NCI-H2107 treated with DMSO at 0.1 percent for 48 hours (cell line): ENCODE results near the gene GRK4.

Experiments
- DNase-seq: peaks from one replicate; lab custom pipeline; 2025; ENCODE audit not compliant: unreplicated experiment; lab: John Stamatoyannopoulos, UW

Gene GRK4

DNA sequence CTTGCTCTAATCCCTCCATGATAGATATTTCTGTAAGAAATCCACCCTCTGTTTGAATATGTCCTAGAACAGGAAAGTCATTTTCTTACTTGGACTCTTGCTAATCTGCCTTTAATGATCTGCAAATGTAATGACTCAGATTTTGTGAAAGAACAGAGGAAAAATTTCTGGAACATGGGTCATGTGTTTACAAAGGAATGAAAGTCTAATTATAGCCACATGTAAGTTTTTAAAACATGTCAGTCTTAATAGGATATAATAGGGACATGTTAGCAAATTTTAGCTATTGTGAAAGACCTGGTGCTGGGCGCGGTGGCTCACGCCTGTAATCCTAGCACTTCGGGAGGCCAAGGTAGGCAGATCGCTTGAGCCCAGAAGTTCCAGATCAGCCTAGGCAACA, 47.6 kb downstream of the GRK4 start:
- no peak for DNase-seq

DNA sequence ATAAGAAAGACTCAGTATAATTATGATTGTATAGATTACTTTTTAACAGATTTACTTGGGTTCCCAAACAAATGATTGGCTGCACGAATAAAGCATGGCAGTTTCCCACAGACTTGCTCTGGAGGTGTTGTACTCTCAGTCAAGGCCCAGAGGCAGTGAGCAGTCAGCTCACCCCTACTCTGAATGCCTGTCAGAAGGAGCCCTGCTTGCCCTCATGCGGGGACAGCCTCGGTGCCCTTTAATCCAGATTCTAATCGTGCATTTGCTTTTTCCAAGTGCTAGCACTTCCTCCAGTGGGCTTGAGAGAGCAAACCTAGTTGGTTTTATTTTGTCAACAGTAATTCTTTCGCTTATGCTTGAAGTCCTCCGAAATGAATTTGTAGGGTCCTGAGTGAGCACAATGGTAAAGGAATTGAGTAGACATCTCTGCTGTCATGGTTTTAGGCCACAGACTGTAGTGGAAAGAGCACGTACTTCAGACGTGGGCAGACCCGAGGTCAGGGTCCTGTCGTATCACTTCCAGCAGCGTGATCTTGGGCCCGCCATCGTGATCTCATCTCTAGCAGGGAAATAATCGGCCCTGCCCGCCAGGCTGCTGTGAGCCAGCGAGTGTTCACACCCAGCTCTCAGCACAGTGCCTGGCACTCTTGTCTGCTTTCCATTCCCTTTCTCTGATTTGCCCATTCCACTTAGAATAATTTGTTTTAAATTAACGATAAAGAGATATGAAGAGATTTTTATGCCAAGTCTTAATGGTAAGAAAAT, 48.3 kb downstream of the GRK4 start:
- DNase-seq: no peak

DNA sequence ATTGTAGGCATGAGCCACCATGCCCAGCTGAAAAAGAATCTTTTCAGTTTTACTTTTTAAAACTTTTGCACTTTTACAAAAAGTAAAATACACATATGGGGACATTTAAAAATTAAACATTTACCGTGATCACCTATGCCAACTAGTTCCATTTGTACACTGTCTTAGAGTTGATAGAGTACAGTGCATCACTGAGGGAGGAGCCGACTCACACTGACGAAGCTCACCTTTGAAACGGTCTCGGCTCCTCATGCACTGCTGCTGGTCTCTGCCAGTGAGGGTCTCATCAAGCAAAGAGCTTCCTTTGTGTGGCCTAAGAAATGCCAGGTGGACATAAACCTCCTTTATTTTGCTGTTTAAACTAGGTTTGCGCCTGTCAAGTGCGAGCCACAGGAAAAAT, 50.0 kb downstream of the GRK4 start:
- DNase-seq: no peak

DNA sequence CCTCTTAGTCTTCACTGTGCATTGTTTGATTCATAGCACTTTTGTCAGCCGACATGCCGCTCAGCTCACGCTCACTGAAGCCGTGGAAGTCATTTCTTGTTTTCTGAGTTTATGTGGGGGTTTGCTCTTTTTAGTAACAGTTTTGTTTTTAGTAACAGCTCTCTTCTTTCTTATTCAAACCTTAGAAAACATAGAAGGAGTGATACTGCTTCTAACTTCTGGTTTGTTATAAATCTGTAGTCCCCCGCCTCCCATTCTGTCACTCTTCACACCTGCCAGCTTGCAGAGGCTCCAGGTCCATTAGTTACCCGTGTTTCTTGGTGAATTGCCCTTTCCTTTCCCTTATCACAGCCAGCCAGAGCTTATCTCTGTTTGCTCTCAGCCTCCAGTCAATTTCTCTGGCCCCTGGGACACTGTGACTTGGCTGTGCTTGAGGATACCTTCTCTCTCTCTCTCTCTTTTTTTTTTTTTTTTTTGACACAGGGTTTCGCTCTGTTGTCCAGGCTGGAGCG, 50.5 kb downstream of the GRK4 start:
- DNase-seq: no peak

DNA sequence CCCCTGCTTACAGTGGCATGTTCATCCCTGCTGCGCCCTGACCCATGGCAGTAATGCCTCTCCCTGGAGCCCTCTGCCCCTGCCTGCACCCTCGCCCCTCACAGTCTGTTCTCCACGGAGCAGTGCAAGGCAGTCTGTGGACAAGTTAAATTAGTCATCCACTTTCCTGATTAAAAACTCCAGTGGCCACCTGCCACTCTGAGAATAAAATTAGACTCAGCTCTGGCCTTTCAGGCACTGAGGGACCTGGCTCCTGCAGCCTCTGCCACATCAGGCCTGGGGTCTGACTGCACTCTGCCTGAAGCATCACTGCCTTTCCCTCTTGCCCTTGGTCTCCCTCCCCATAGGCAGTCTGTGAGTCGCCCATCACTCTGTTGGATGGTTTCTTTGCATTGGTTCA, 53.6 kb downstream of the GRK4 start:
- DNase-seq: no peak

DNA sequence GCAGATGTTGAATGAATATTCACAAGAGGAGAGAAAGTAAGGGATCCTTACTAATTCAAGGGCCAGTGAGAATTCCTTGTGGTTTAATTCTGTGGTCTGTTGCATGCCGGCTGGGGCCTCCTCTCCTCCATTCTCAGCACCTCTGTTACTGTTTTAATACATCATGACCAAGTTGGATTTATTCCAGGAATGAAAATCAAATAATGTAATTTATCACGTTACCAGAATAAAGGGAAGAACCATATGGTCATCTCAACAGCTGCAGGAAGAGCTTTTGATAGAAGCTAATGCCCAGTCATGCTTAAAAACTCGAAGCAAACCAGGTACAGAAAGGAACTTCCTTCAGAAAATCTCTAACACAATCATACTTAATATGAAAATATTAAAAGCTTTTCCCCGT, 54.1 kb downstream of the GRK4 start:
- no peak for DNase-seq

DNA sequence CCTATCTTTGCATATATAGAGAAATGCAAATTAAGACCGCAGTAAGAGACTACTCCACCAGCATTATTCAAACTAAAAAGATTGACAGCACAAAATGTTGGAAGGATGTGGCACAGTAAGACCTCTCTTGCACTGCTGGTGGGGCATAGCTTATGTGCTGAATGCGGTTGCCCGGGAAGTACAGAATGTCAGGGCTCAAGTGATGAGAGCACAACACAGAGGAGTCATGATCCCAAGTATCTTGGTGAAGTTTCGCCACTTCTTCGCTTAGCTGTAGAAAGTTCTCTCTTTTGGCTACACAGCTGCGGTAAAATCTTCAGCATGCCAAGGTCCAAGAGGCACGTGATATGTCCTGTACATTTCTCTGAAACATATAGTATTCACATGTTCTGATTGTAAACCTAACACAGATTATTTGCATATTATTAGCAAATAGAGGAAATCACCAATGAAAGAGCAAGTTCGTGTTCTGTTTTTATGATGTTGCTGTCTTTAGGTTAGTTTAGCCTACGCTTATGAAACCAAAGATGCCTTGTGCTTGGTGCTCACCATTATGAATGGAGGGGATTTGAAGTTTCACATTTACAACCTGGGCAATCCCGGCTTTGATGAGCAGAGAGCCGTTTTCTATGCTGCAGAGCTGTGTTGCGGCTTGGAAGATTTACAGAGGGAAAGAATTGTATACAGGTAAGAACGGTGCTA, 55.9 kb downstream of the GRK4 start:
- DNase-seq: no peak

DNA sequence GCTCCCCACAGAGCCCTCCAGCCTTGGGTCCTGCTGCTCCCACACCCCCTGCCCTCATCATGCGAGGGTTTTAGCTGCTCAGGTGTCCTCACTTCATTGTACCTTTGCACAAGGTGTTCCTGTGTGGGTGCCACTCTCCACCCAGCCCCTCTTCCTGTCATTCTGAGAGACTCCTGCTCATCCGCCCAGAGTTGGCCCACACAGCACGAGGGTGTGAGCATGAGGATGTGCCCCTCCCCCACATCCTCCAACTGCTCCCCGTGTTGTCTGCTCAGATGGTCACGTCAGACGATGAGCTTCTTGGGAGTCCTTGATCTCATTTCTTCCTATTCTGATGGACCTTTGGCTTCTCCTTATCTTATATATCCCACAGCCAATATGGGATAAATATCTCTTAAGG, 57.8 kb downstream of the GRK4 start:
- no peak for DNase-seq

DNA sequence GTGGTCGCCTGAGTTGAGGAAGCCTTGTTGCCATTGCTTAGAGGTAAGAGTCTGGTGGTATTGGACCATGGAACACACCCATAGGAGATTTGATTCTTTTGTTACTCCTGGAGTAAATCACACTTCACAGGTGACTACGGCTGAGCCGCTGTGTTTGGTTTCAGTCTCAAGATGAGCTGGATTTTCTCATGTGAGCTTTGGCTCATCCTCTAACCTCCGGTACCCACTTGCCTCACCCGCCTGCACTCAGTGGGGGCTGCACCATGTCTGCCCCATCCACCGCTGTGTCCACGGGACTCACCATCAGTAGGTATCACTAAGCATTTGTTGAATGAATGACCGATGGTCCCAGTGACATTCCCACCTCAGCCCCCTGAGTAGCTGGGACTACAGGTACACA, 58.3 kb downstream of the GRK4 start:
- no peak for DNase-seq

DNA sequence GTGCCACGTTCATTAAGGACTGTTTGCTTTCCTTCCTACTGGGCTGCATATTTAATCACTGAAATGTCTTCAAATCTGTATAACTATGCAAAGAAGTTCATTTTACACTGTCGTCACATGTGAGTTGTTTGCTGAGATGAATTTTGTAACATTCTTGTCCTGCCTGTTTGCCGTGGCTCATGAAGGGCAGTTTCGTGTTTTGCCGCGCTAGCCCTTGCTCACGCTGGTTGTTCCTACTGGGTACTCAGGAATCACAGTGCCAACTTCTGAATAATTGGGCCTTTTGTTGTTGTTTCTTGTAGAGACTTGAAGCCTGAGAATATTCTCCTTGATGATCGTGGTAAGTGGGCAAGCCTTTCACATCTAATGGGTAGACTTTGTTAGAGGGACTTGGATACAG, 58.7 kb downstream of the GRK4 start:
- DNase-seq: no peak

DNA sequence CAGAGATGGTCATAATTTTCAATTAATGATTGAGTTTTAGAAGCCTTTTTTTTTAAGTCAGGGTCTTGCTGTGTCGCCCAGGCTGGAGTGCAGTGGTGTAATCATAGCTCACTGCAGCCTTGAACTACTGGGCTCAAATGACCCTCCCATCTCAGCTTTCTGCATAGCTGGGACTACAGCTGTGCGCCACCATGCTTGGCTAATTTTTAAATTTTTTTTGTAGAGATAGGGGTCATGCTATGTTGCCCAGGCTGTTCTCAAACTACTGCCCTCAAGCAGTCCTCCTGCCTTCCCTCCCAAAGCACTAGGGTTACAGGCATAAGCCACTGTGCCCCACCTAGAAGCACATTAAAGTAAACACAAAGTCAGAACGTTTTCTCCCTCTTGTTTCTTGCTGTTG, 59.3 kb downstream of the GRK4 start:
- DNase-seq: no peak

DNA sequence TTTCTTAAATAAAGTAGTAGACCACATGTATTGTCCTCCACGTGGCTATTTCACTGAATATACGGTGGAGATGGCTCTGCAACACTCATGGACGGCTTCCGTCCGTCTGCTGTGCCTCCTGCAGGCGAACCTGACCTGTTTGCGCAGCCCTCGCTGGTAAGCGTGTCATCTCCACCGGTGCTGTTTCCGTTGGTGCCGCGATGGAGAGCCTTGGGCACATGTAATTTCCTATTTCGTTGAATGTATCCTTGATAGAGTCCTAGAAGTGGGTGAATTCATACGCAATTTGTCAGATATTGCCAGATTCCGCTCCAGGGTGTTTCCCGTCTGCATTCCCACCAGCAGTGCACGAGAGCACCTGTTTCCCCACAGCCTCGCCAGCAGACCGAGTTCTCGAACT, 62.5 kb downstream of the GRK4 start:
- DNase-seq: no peak

DNA sequence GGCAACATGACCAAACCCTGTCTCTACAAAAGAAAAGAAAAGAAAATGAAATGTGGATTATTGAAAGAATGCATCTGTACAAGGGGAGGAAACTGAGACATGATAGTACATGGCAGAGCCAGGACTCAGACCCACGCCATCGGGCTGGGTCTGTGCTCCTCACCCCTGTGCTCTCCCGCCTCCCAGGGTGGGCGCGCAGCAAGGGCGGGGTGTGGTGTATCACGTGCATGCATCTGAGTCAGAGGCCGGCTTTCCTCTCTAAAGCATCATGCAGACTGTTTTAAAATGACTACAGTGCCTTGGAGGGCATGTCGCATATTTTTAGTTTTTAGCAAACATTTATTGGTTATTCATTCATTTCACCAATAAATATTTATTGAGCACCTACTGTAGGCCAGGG, 63.2 kb downstream of the GRK4 start:
- no peak for DNase-seq

DNA sequence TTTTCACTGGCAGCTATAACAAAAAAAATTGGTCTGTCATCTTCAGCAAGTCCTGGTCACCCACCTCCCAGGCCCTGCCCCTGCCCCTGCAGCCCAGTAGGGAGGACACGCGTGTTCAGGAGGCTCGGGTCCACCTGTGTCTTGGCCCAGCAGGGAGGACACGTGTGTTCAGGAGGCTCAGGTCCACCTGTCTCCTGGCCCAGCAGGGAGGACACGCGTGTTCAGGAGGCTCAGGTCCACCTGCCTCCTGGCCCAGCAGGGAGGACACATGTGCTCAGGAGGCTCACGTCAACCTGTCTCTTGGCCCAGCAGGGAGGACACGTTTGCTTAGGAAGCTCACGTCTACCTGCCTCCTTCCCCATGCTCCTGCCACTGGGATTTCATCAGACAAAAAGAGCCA, 66.1 kb downstream of the GRK4 start:
- no peak for DNase-seq

DNA sequence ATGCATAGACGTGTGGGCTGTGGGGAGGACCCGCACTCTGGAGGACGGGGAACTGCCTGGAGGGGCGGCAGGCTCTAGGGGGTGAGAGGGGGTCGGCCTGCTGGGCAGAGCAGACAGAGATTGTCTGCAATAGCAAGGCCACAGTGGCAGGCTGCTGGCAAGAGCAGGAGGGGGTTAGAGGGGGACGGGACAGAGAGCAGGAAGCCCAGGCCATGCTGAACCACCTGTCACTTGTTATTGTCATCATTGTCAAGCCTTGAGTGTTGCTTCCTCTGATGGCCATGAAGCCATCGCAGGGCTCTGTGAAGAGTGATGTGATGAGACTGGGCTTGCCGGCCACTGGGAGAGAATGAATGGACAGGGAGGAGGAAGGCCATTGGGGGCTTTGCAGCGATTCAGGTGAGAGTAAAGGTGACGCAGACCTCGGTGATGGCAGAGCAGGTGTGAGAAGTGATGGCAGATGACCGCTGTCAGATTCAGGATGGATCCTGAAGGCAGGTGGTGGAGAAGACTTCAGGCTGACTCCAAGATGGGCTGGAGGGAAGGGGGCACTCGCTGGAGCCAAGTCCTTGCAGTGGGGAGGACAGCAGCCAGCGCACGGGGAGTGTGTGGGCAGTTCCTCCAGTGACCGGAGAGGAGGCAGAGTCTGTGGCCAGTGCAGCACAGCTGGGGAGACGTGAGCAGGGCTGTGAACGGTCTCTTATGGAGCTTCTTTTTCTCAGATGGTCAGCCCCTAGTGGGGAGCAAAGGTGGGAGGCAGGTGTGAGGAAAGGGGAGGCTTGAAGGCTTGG, 67.4 kb downstream of the GRK4 start:
- no peak for DNase-seq

DNA sequence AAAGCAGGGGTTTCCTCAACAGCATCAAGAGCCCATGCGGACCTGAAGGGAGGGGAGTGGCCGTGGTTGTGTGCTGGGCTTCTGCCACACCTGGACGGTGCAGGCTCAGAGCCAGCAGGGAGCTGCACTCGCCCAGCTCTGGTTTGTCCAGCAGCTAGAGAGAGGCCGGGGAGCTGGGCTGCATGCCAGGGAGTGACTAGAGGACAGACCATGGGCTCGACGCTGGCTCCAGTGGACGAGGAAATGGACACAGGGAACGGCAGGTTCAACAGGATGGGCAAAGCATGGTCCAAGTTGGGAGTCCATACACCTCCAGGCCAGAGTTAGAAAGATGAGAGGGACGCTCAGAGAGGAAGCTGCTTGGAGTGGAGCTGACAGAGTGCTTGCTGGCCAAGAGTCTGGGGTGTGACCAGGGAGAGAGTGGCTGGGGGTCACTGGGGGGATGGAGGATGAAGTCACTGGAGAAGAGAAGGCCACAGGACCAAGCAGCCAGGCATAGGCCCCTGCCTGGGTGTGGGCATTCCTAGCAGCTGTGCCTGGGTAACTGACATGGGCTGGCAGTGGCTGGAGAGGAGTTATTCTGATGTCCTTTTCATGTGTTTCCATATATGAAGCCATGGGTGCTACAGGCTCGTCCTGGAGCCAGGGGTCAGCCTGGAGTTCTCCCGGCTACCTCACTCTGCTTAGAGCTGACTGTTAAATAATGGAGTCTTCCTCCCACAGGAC, 68.1 kb downstream of the GRK4 start:
- no peak for DNase-seq

DNA sequence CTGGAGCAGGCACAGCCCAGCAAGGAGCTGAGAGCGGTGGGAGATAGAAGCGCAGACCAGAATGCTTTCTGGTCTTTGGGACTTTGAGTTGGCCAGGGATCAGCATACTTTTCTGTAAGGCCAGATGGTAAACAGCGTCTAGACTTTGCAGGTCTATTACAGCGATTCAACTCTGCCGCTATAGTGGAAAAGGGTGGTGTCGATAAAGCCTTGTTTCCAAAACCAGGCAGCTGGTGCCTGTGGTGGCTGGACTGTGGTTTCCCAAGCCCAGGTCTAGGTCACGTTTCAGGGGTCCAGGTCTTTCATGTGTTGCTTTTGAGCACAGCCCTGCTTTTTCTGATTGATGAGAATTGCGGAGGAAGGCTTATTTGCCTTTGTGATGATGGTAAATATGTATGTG, 70.9 kb downstream of the GRK4 start:
- no peak for DNase-seq

DNA sequence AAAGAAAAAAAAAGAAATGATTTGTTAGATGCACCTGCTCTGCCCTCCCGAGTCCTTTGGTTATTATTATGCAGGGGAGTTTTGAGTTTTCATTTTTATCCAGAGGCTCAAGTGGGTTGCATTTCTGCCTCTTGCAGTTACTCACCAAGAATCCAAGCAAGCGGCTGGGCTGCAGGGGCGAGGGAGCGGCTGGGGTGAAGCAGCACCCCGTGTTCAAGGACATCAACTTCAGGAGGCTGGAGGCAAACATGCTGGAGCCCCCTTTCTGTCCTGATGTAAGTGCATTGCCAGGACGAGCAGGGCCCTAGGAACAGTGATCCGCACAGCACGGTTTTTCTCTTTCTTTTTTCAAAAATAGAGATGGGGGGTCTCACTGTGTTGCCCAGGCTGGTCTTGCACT, 71.9 kb downstream of the GRK4 start:
- DNase-seq: no peak

DNA sequence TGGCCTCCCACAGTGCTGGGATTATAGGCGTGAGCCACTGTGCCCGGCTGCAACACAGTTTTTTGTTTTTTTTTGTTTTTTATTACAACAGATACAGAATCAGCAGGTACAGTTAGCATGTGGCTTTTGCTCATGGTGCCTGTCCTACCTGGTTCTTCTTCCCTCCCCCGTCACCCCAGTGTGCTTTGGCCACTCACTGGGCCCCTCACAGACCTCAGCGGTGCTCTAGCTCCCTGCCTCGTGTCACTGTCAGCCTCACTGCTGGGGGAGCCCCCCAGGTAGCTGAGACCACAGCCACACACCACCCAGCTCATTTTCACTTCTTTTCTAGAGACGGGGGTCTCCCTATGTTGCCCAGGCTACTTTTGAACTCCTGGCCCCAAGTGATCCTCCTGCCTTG, 72.3 kb downstream of the GRK4 start:
- DNase-seq: no peak

DNA sequence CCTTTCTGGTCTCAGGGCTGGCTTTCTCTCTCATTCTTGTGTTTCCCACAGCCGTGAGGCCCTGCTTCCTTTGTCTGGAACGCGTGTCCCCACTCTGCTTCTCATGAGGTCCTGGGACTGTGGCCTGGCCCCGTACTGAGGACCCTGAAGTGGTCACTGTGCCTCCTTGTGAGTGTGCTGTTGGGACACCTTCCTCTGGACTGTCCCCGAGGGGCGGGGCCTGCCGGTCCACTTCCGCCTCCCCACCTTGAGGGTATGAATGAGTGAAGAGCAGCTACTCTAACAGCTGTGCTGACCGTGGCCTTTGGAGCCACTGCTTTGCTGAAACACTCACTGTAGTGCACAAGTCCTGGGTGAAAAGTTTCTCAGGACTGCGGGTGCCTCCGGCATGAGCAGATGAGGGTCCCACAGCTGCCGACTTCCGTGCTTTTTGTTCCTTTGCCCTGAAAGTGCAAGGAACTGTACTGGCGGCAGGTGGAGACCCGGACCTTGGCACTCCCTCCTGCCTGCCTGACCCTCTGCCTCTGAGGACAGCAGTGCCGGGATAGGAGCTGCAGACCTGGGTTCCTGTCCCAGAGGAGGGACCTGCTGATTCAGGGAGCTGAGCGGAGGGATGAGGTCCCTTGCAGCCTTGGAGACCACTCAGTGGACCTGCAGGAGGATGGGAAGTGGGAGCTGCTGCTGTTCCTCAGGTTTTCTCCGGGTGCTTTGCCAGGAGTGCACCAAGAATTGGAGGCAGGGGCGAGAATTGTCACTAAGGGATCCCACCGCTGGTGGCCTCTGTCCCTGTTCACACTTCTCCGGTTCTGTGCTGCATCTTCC, 73.0 kb downstream of the GRK4 start:
- no peak for DNase-seq
